Fibroblast of lung (primary cell): ENCODE data around the gene AP1AR. TPM values are rescaled to one million over a fixed set of nuclear protein-coding genes. Genes with fewer than 3 reads are reported as not detected.
"Not testable (repeated sequence)": the region's sequence is repeated elsewhere in the genome, so short reads cannot be mapped to it uniquely, and the experiment has no call there.

Experiments
- DNase-seq, 2 donors: peaks; one replicate each; pipeline versions ENCODE4 v3.0.0 to v3.0.0-alpha.2; 2010; ENCODE audit warnings: low read depth in 2 of 2
- H2AFZ ChIP-seq: 2 replicates; pipeline ENCODE4 v1.5.1; 2012; ENCODE audit warnings: low read length, control low read depth, inconsistent platforms
- H3K27ac ChIP-seq: 2 replicates; pipeline ENCODE4 v1.5.1; 2011; ENCODE audit warnings: low read length, control low read depth; ENCODE audit not compliant: insufficient read depth
- H3K27me3 ChIP-seq: 2 replicates; pipeline ENCODE4 v1.5.1; 2011; ENCODE audit warnings: mild to moderate bottlenecking, low read length; ENCODE audit not compliant: control insufficient read depth, insufficient read depth
- H3K36me3 ChIP-seq: 2 replicates; pipeline ENCODE4 v1.5.1; 2011; ENCODE audit warnings: low read length; ENCODE audit not compliant: control insufficient read depth, insufficient read depth
- H3K4me1 ChIP-seq: 2 replicates; pipeline ENCODE4 v1.5.1; 2011; ENCODE audit warnings: low read length; ENCODE audit not compliant: control insufficient read depth, insufficient read depth; ENCODE audit errors: extremely low read depth
- H3K4me2 ChIP-seq: 2 replicates; pipeline ENCODE4 v1.5.1; 2011; ENCODE audit warnings: low read length, control low read depth; ENCODE audit not compliant: insufficient read depth; ENCODE audit errors: extremely low read depth
- H3K4me3 ChIP-seq, 4 experiments: fragments of 200-600 bp in 1 of 4; sonication (generic) in 1 of 4; replicated peaks in 1 of 4; 2 replicates each; pipeline ENCODE4 v1.5.1; 2011 to 2016; ENCODE audit warnings: low read length in 4 of 4, low read depth in 3 of 4, mild to moderate bottlenecking in 3 of 4, control low read depth in 2 of 4, inconsistent platforms in 1 of 4, mixed read lengths in 1 of 4; ENCODE audit not compliant: insufficient read depth in 1 of 4; ENCODE audit errors: control extremely low read depth in 1 of 4
- H3K79me2 ChIP-seq: 2 replicates; pipeline ENCODE4 v1.5.1; 2012; ENCODE audit warnings: mild to moderate bottlenecking, low read length, inconsistent platforms; ENCODE audit not compliant: control insufficient read depth, insufficient read depth
- H3K9ac ChIP-seq: 2 replicates; pipeline ENCODE4 v1.5.1; 2011; ENCODE audit warnings: mild to moderate bottlenecking, low read length, control low read depth; ENCODE audit not compliant: insufficient read depth
- H3K9me3 ChIP-seq: 2 replicates; pipeline ENCODE4 v1.5.1; 2012; ENCODE audit warnings: low read depth, low read length; ENCODE audit not compliant: control insufficient read depth, insufficient read depth
- H4K20me1 ChIP-seq: 2 replicates; pipeline ENCODE4 v1.5.1; 2011; ENCODE audit warnings: low read length; ENCODE audit not compliant: control insufficient read depth, insufficient read depth; ENCODE audit errors: extremely low read depth
- EZH2 ChIP-seq: IDR thresholded peaks from 2 replicates; pipeline ENCODE4 v1.5.1; 2012; ENCODE audit warnings: low read length, control low read depth, mild to moderate bottlenecking; ENCODE audit errors: missing control alignments
- polyA plus RNA-seq, 2 donors: library from polyadenylated mRNA; depleted of rRNA in 1 of 2; stranded (reverse) in 1 of 2; unstranded in 1 of 2; fragments of >200 nt; gene quantifications; 2 replicates each; pipeline ENCODE4 v1.2.1, GENCODE V29; 2011 to 2012; ENCODE audit warnings: missing spikeins in 1 of 2
- total RNA-seq: library from RNA; depleted of rRNA; stranded (reverse); fragments of >200 nt; gene quantifications from 2 replicates; pipeline ENCODE4 v1.2.1, GENCODE V29; 2014
- TF ChIP-seq, protein P1 (sequence below), 2 donors: IDR thresholded peaks in 1 of 2; conservative IDR thresholded peaks in 1 of 2; 1 replicate in 1 of 2; 2 replicates in 1 of 2; pipeline ENCODE4 v1.5.1; 2011 to 2012; ENCODE audit warnings: low read length in 2 of 2, control low read depth in 1 of 2, inconsistent platforms in 1 of 2, low read depth in 1 of 2, mild to moderate bottlenecking in 1 of 2

AP1AR gene
- total and polyA plus RNA-seq, 2 donors (not counting 1 experiment from before 2014, with no cell fraction given): 8.4 to 30.9 TPM

DNA sequence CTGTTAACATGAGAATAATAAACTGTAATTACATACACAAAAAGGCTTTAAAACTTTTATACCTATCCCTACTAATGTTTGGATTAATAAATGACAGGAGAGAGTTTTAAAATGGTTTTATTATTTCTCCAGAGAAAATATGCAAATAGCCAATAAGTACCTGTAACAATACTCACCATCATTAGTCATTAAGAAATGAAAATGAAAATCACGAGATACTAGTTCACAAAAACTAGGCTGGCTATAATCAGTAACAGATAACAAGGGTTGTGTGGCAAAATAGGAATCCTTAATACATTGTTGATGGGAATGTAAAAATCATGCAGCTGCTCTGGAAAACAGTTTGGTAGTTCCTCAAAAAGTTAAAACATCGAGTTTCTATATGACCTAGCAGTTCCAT lies 25.2 kb upstream of the AP1AR start:
- Histone ChIP-seq H3K4me2 (no peak overlapping the region), H3K27ac (no peak overlapping the region), H3K9me3 (no peaks in the 10 kb centered on the region), H3K27me3 (no peaks in the 10 kb centered on the region), H3K4me3 (no peak overlapping the region), H4K20me1 (no peaks in the 10 kb centered on the region), H3K36me3 (no peaks in the 10 kb centered on the region), H3K4me1 (no peaks in the 10 kb centered on the region), H3K79me2 (no peaks in the 10 kb centered on the region), H3K9ac (no peak overlapping the region), H2AFZ (no peak overlapping the region)
- no peak for DNase-seq
- no peak for TF ChIP-seq EZH2
- TF ChIP-seq, protein P1, sequence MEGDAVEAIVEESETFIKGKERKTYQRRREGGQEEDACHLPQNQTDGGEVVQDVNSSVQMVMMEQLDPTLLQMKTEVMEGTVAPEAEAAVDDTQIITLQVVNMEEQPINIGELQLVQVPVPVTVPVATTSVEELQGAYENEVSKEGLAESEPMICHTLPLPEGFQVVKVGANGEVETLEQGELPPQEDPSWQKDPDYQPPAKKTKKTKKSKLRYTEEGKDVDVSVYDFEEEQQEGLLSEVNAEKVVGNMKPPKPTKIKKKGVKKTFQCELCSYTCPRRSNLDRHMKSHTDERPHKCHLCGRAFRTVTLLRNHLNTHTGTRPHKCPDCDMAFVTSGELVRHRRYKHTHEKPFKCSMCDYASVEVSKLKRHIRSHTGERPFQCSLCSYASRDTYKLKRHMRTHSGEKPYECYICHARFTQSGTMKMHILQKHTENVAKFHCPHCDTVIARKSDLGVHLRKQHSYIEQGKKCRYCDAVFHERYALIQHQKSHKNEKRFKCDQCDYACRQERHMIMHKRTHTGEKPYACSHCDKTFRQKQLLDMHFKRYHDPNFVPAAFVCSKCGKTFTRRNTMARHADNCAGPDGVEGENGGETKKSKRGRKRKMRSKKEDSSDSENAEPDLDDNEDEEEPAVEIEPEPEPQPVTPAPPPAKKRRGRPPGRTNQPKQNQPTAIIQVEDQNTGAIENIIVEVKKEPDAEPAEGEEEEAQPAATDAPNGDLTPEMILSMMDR (conservative IDR thresholded peaks at IDR 0.05 in 1 of 2, IDR thresholded peaks at IDR 0.05 in 1 of 2; ENCODE audit: low read depth in 1 of 2, low read length in 2 of 2): no peak

DNA sequence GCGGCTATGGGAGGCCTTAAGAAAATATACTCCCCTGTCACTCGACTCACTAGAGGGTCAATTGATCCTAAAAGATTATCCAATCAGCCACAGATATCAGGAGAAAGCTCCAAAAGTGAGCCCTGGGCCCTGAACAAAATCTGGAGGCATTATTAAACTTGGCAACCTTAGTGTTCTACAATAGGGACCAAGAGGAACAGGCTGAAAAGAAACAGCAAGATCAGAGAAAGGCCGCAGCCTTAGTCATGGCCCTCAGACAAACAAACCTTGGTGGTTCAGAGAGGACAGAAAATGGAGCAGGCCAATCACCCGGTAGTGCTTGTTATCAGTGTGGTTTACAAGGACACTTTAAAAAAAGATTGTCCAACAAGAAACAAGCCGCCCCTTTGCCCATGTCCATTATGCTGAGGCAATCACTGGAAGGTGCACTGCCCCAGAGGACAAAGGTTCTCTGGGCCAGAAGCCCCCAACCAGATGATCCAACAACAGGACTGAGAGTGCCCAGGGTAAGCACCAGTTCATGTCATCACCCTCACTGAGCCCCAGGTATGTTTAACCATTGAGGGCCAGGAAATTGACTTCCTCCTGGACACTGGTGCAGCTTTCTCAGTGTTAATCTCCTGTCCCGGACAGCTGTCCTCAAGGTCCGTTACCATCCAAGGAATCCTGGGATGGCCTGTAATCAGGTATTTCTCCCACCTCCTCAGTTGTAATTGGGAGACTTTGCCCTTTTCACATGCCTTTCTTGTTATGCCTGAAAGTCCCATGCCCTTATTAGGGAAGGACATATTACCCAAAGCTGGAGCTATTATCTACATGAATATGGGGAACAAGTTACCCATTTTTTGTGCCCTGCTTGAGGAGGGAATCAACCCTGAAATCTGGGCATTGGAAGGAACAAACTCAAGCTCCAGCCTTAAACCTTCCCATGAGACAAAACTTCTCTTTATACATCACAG lies 23.2 kb upstream of the AP1AR start:
- not testable (repeated sequence) for H3K36me3 ChIP-seq, H3K79me2 ChIP-seq, H4K20me1 ChIP-seq, H3K4me2 ChIP-seq, H3K27ac ChIP-seq, H3K9ac ChIP-seq, H3K4me1 ChIP-seq, H3K27me3 ChIP-seq, DNase-seq, H3K9me3 ChIP-seq, H2AFZ ChIP-seq, H3K4me3 ChIP-seq

DNA sequence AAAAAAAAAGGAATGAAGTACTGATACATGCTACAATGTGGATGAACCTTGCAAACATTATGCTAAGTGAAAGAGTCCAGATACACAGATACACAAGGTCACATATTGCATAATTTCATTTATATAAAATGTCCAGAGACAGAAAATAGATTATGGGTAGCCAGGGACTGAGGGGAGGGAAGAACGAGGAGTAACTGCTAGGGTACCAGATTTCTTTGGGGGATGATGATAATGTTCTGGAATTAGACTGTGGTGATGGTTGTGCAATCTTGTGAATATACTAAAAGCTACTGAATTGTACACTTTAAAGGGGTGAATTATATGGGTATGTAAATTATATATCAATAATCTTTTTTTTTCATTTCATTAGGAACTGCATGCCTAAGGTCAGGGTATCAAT lies 20.8 kb upstream of the AP1AR start:
- Histone ChIP-seq H3K79me2 (no peaks in the 10 kb centered on the region), H3K9me3 (no peaks in the 10 kb centered on the region), H3K9ac (no peak overlapping the region), H3K27me3 (no peaks in the 10 kb centered on the region), H3K36me3 (no peaks in the 10 kb centered on the region), H4K20me1 (no peaks in the 10 kb centered on the region), H3K4me3 (no peak overlapping the region), H3K4me2 (no peak overlapping the region), H2AFZ (no peak overlapping the region), H3K27ac (no peak overlapping the region), H3K4me1 (peaks cover 5% of the 10 kb centered on the region)
- peak in 1 of 2 donors; percentile 63 for DNase-seq
- no peak for TF ChIP-seq EZH2
- TF ChIP-seq, protein P1 (conservative IDR thresholded peaks at IDR 0.05 in 1 of 2, IDR thresholded peaks at IDR 0.05 in 1 of 2; ENCODE audit: low read depth in 1 of 2, low read length in 2 of 2): no peak
